HCT116 (cell line): ENCODE results near the gene AJUBA. TPM values are rescaled to one million over a fixed set of nuclear protein-coding genes. Genes with fewer than 3 reads are reported as not detected.

Experiments
- ATAC-seq: fragments of 200-7000 bp; cut with Tn5 transposase; 2 replicates; pipeline ENCODE4 v1.9.1; 2020; ENCODE audit warnings: mild to moderate bottlenecking, moderate library complexity
- BruUV-seq: library from RNA; stranded (reverse); fragments of 400-500 nt; replicated peaks from 2 replicates; lab custom pipeline; 2021; lab: Mats Ljungman, UMichigan
- CTCF ChIA-PET: fragments of 300-600 bp; sonication (Branson Sonifier 250); formaldehyde crosslinking; loops from one replicate; lab custom pipeline; 2021; ENCODE audit warnings: antibody characterized with exemption; lab: Charles Lee
- POLR2A ChIA-PET: fragments of 300-600, 350-600 bp; sonication (Branson Sonifier 250); formaldehyde crosslinking; loops from one replicate; lab custom pipeline; 2021; ENCODE audit warnings: antibody characterized with exemption; lab: Charles Lee
- RAD21 ChIA-PET, 2 experiments: fragments of 300-600 bp; sonication (Branson Sonifier 250); formaldehyde crosslinking; loops; one replicate each; lab custom pipeline; 2023; ENCODE audit warnings: low total read pairs in 2 of 2; ENCODE audit not compliant: uncharacterized antibody in 2 of 2, unreplicated experiment in 2 of 2, low non-redundant PET in 1 of 2; lab: Charles Lee
- DNase-seq: peaks from one replicate; pipeline ENCODE4 v3.0.0-alpha.2; 2010; ENCODE audit warnings: low read depth, low spot score
- H2AFZ ChIP-seq: fragments of 200-600 bp; shearing (Covaris generic), sonication (generic); 2 replicates; pipeline ENCODE4 v1.6.1; 2017; ENCODE audit warnings: low read depth, mixed run types, mixed read lengths, antibody characterized with exemption, low read length; ENCODE audit not compliant: poor library complexity, severe bottlenecking
- H3K27ac ChIP-seq: 2 replicates; pipeline ENCODE4 v1.5.1; 2012; ENCODE audit warnings: low read depth, low read length
- H3K27me3 ChIP-seq: fragments of 200-600 bp; sonication (generic); 2 replicates; pipeline ENCODE4 v1.6.1; 2016; ENCODE audit warnings: mixed run types, low read length, mixed read lengths; ENCODE audit not compliant: insufficient read depth
- H3K36me3 ChIP-seq, 2 experiments: fragments of 200-500 bp in 1 of 2; fragments of 200-600 bp in 1 of 2; sonication (Bioruptor generic) in 1 of 2; sonication (generic) in 1 of 2; 2 replicates each; pipeline versions ENCODE4 v1.5.1 to v1.6.1; 2014 to 2016; ENCODE audit warnings: low read length in 2 of 2, inconsistent platforms in 1 of 2, mixed read lengths in 1 of 2, mixed run types in 1 of 2; ENCODE audit not compliant: insufficient read depth in 2 of 2, control insufficient read depth in 1 of 2
- H3K4me1 ChIP-seq, 2 experiments: fragments of 200-600 bp in 1 of 2; sonication (generic) in 1 of 2; 2 replicates each; pipeline versions ENCODE4 v1.5.1 to v1.6.1; 2012 to 2017; ENCODE audit warnings: low read length in 2 of 2, inconsistent platforms in 1 of 2, mild to moderate bottlenecking in 1 of 2, mixed read lengths in 1 of 2, mixed run types in 1 of 2, moderate library complexity in 1 of 2; ENCODE audit not compliant: insufficient read depth in 2 of 2, control insufficient read depth in 1 of 2
- H3K4me2 ChIP-seq: fragments of 200-600 bp; sonication (generic); 2 replicates; pipeline ENCODE4 v1.6.1; 2017; ENCODE audit warnings: mixed run types, low read length, mixed read lengths
- H3K4me3 ChIP-seq, 2 experiments: fragments of 200-600 bp in 1 of 2; sonication (generic) in 1 of 2; replicated peaks in 1 of 2; 2 replicates each; pipeline ENCODE4 v1.5.1; 2011 to 2016; ENCODE audit warnings: low read length in 2 of 2, control low read depth in 1 of 2, low read depth in 1 of 2, mild to moderate bottlenecking in 1 of 2, mixed read lengths in 1 of 2, mixed run types in 1 of 2
- H3K79me2 ChIP-seq: fragments of 200-600 bp; sonication (generic); 2 replicates; pipeline ENCODE4 v1.6.1; 2017; ENCODE audit warnings: mild to moderate bottlenecking, mixed run types, low read length, moderate library complexity, mixed read lengths; ENCODE audit not compliant: insufficient read depth
- H3K9ac ChIP-seq: fragments of 200-600 bp; sonication (generic); 2 replicates; pipeline ENCODE4 v1.6.1; 2016; ENCODE audit warnings: low read length, mixed read lengths
- H3K9me2 ChIP-seq: fragments of 200-600 bp; sonication (generic), shearing (Covaris generic); 2 replicates; pipeline ENCODE4 v1.6.1; 2017; ENCODE audit warnings: mixed run types, mild to moderate bottlenecking, moderate library complexity; ENCODE audit not compliant: insufficient read depth
- H3K9me3 ChIP-seq, 2 experiments: fragments of 200-500 bp in 1 of 2; fragments of 200-600 bp in 1 of 2; sonication (Bioruptor generic) in 1 of 2; sonication (generic) in 1 of 2; 2 replicates each; pipeline ENCODE4 v1.6.1; 2014 to 2017; ENCODE audit warnings: low read length in 2 of 2, mixed read lengths in 2 of 2, inconsistent platforms in 1 of 2, low read depth in 1 of 2, mild to moderate bottlenecking in 1 of 2, mixed run types in 1 of 2, moderate library complexity in 1 of 2; ENCODE audit not compliant: control insufficient read depth in 1 of 2, insufficient read depth in 1 of 2
- H4K20me1 ChIP-seq: fragments of 200-600 bp; sonication (generic), shearing (Covaris generic); 2 replicates; pipeline ENCODE4 v1.6.1; 2017; ENCODE audit warnings: mixed run types, mild to moderate bottlenecking, moderate library complexity; ENCODE audit not compliant: insufficient read depth
- CBX3 ChIP-seq: IDR thresholded peaks from 2 replicates; pipeline ENCODE4 v1.6.1; 2012; ENCODE audit warnings: low read depth
- ELF1 ChIP-seq: IDR thresholded peaks from 2 replicates; pipeline ENCODE4 v1.6.1; 2012; ENCODE audit warnings: low read depth, borderline replicate concordance
- EZH2phosphoT487 ChIP-seq: fragments of 200-600 bp; IDR thresholded peaks from 2 replicates; pipeline ENCODE4 v1.6.1; 2018; ENCODE audit warnings: antibody characterized with exemption, borderline replicate concordance
- JUND ChIP-seq: IDR thresholded peaks from 2 replicates; pipeline ENCODE4 v1.6.1; 2012
- RAD21 ChIP-seq: IDR thresholded peaks from 2 replicates; pipeline ENCODE4 v1.6.1; 2012; ENCODE audit warnings: low read depth, mild to moderate bottlenecking
- SIN3A ChIP-seq: IDR thresholded peaks from 2 replicates; pipeline ENCODE4 v1.6.1; 2012; ENCODE audit warnings: low read depth
- SP1 ChIP-seq: IDR thresholded peaks from 2 replicates; pipeline ENCODE4 v1.6.1; 2012; ENCODE audit warnings: low read depth
- SRF ChIP-seq: IDR thresholded peaks from 2 replicates; pipeline ENCODE4 v1.6.1; 2012; ENCODE audit warnings: low read depth
- YY1 ChIP-seq: IDR thresholded peaks from 2 replicates; pipeline ENCODE4 v1.6.1; 2011; ENCODE audit warnings: low read length, low read depth, moderate library complexity, mild to moderate bottlenecking; ENCODE audit not compliant: insufficient replicate concordance; ENCODE audit errors: extremely low read depth
- ZBTB33 ChIP-seq: IDR thresholded peaks from 2 replicates; pipeline ENCODE4 v1.6.1; 2011; ENCODE audit warnings: mild to moderate bottlenecking, low read length, moderate library complexity; ENCODE audit not compliant: insufficient replicate concordance; ENCODE audit errors: extremely low read depth
- intact Hi-C: fragments of 100-400 bp; cut with micrococcal nuclease; formaldehyde crosslinking; loops from 2 replicates; pipeline ENCODE4 v1.10.0; 2022
- total RNA-seq: library from RNA; stranded (reverse); gene quantifications from one replicate; pipeline ENCODE4 v1.2.1, GENCODE V29; 2021; ENCODE audit not compliant: unreplicated experiment
- TF ChIP-seq, protein P1 (sequence below): IDR thresholded peaks from 2 replicates; pipeline ENCODE4 v1.6.1; 2012

The AJUBA gene
- total RNA-seq, 1 experiment from 2014 or later = 39.7 TPM

GRCh38 chr14:23002592-23002991 is 20.2 kb upstream of the AJUBA start:
- TF ChIP-seq JUND = no peak
- ATAC-seq (no peak), DNase-seq (no peak)
- H3K36me3 ChIP-seq = no peaks in the 10 kb centered on the region
- no peaks in the 10 kb centered on the region for H3K9me3 ChIP-seq
- H3K4me1 ChIP-seq = peaks cover 11 to 30% of the 10 kb centered on the region in 2 experiments
- no TSS peak for BruUV-seq
- ChIA-PET RAD21 (no interaction called here), POLR2A (no interaction called here), CTCF (interaction anchor here (2.5 kb wide), 1 partner anchor 16 kb away, joined by 10 read pairs; no protein-coding TSS in a partner anchor)
- no peak overlapping the region for H3K4me3 ChIP-seq
- no peak overlapping the region for H3K4me2 ChIP-seq
- H2AFZ ChIP-seq = no peak overlapping the region
- H3K79me2 ChIP-seq = no peaks in the 10 kb centered on the region
- no peaks in the 10 kb centered on the region for H4K20me1 ChIP-seq
- no peak overlapping the region for H3K9ac ChIP-seq
- H3K9me2 ChIP-seq = no peaks in the 10 kb centered on the region
- no peak overlapping the region for H3K27ac ChIP-seq
- intact Hi-C loops = no loop called here
- H3K27me3 ChIP-seq = no peaks in the 10 kb centered on the region

DNA sequence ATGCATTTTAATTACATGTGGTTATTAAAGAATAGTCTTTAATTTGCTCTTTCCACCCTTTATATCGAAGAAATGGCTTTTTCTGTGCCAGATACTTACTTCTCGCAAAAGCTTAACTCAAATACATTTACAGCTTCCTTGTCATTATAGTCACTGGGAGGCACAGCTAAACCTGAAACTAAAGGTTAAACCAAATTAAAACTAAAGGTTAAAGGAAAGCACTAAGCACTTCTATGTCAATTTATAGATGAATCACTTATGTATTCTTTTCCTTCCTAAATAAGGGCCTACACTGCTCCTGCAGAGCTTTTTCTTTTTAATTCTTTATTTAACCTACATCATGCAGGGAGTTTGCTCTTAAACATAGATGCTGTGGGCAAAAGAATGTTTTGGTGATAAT is 18.5 kb upstream of the AJUBA start:
- intact Hi-C loops = no loop called here
- peaks cover 2 to 15% of the 10 kb centered on the region in 2 experiments for H3K4me1 ChIP-seq
- TF ChIP-seq SIN3A (no peak), SP1 (no peak), ZBTB33 (no peak), ELF1 (no peak), RAD21 (no peak), EZH2phosphoT487 (no peak), CBX3 (no peak), JUND (no peak), SRF (no peak), YY1 (no peak)
- TF ChIP-seq, protein P1, sequence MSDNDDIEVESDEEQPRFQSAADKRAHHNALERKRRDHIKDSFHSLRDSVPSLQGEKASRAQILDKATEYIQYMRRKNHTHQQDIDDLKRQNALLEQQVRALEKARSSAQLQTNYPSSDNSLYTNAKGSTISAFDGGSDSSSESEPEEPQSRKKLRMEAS = no peak
- no peak overlapping the region for H3K4me2 ChIP-seq
- H3K79me2 ChIP-seq = no peaks in the 10 kb centered on the region
- H3K4me3 ChIP-seq = no peak overlapping the region
- ChIA-PET POLR2A (no interaction called here), CTCF (interaction anchor here (0.8 to 2.5 kb wide), 2 partner anchors 14 to 72 kb away, joined by 3 to 10 read pairs; partner anchors contain the start of gene PRMT5), RAD21 (no interaction called here)
- no TSS peak for BruUV-seq
- H3K27ac ChIP-seq = no peak overlapping the region
- H2AFZ ChIP-seq = no peak overlapping the region
- no peaks in the 10 kb centered on the region for H3K36me3 ChIP-seq
- H3K9me3 ChIP-seq = no peaks in the 10 kb centered on the region
- H4K20me1 ChIP-seq = no peaks in the 10 kb centered on the region
- DNase-seq (no peak), ATAC-seq (no peak)
- no peak overlapping the region for H3K9ac ChIP-seq
- no peaks in the 10 kb centered on the region for H3K9me2 ChIP-seq
- no peaks in the 10 kb centered on the region for H3K27me3 ChIP-seq
